Measurements from ENCODE around the gene SP6. TPM values are rescaled to one million over a fixed set of nuclear protein-coding genes. Genes with fewer than 3 reads are reported as not detected.

The SP6 gene
- total and polyA plus RNA-seq, 2 of the 4 experiments (the other 2 are of a cell fraction), result under 0.01 to 0.31 TPM

GRCh38 chr17:47847341-47848197 lies 3.4 kb downstream of the SP6 start:
- Histone ChIP-seq H3K56ac (ENCODE audit: extremely low read depth, insufficient read depth, low read length) (no peak overlapping the region), H2BK5ac (ENCODE audit: low read depth, low read length, poor library complexity, severe bottlenecking) (no peak overlapping the region), H2BK120ac (ENCODE audit: low read depth, low read length) (no peak overlapping the region), H3K36me3 (ENCODE audit: control insufficient read depth, insufficient read depth, low read length) (no peaks in the 10 kb centered on the region), H3K9me3 (ENCODE audit: control insufficient read depth, insufficient read depth, low read length) (no peaks in the 10 kb centered on the region), H4K8ac (ENCODE audit: low read depth in 2 of 2, low read length in 2 of 2) (no peak overlapping the region), H3K14ac (replicated peaks; ENCODE audit: low read depth, low read length) (no peak overlapping the region), H3K4me1 (ENCODE audit: control insufficient read depth, insufficient read depth, low read length) (no peaks in the 10 kb centered on the region), H4K20me1 (ENCODE audit: insufficient read depth, low read length) (no peaks in the 10 kb centered on the region), H2AK9ac (replicated peaks; ENCODE audit: low read depth, low read length, poor library complexity) (no peak overlapping the region), H3K9ac (ENCODE audit: low read depth, low read length) (no peak overlapping the region), H3K27ac (ENCODE audit: insufficient read depth, low read length) (no peak overlapping the region), H3K79me1 (ENCODE audit: low read depth in 1 of 2, low read length in 2 of 2) (no peaks in the 10 kb centered on the region), H3K18ac (ENCODE audit: low read depth, low read length) (no peak overlapping the region), H3K9me1 (ENCODE audit: insufficient read depth, low read length) (no peaks in the 10 kb centered on the region), H2AK5ac (ENCODE audit: low read depth, low read length) (no peak overlapping the region), H4K91ac (ENCODE audit: insufficient read depth, low read depth, low read length) (no peak overlapping the region), H3K4me3 (ENCODE audit: insufficient read depth, low read depth, low read length) (no peak overlapping the region), H3K4ac (ENCODE audit: low read depth, low read length) (no peak overlapping the region), H3K23ac (ENCODE audit: low read depth, low read length) (no peak overlapping the region), H2BK15ac (ENCODE audit: low read depth, low read length) (no peak overlapping the region), H2AFZ (replicated peaks; ENCODE audit: low read length, poor library complexity) (peak overlapping the region; percentile 46), H3K27me3 (ENCODE audit: control insufficient read depth, insufficient read depth, low read length) (peaks cover 68% of the 10 kb centered on the region), H2BK20ac (ENCODE audit: low read depth, low read length) (no peak overlapping the region), H3K4me2 (ENCODE audit: low read depth, low read length) (no peak overlapping the region), H4K5ac (ENCODE audit: low read depth, low read length) (no peak overlapping the region)
- BruUV-seq (replicated peaks), result no TSS peak
- ChIA-PET POLR2A (ENCODE audit: unreplicated experiment) (no interaction called here), CTCF (interaction anchor here (1.2 kb wide), 1 partner anchor 44 kb away, joined by 3 read pairs; no protein-coding TSS in a partner anchor)
- WGBS, 2 experiments (ENCODE audit: extremely low coverage in 2 of 2, insufficient read length in 1 of 2), result 23% methylated on average over 52 of the region's 71 CpGs; no CpG with 5 or more reads in 1 of the 2 experiments
- in situ Hi-C loops (cut with MboI; ENCODE audit: low sequenced_read_pairs), result no loop called here
- intact Hi-C loops (cut with micrococcal nuclease), result no loop called here
- dilution Hi-C loops (cut with HindIII; ENCODE audit: low sequenced_read_pairs, unreplicated experiment), result no loop called here
- ATAC-seq (ENCODE audit: low read depth) (no peak), DNase-seq (no peak)
- TF ChIP-seq MAZ (IDR thresholded peaks at IDR 0.05; ENCODE audit: borderline replicate concordance, low read depth, low read length) (no peak), POLR2A (IDR thresholded peaks at IDR 0.05; ENCODE audit: low read depth, low read length) (no peak), BHLHE40 (IDR thresholded peaks at IDR 0.05; ENCODE audit: low read depth, low read length) (no peak), SMC3 (IDR thresholded peaks at IDR 0.05; ENCODE audit: low read depth, low read length) (0 out of 2 replicates have a peak, but pooled peaks have one; percentile 30), MAFK (IDR thresholded peaks at IDR 0.05; ENCODE audit: low read depth, low read length) (no peak), RAD21 (IDR thresholded peaks at IDR 0.05; ENCODE audit: low read length) (peak; percentile 41), RFX5 (IDR thresholded peaks at IDR 0.05; ENCODE audit: low read depth, low read length) (no peak), CEBPB (IDR thresholded peaks at IDR 0.05; ENCODE audit: low read depth, low read length) (no peak), CHD1 (IDR thresholded peaks at IDR 0.05; ENCODE audit: low read depth, low read length) (no peak), MXI1 (IDR thresholded peaks at IDR 0.05; ENCODE audit: borderline replicate concordance, low read depth, low read length) (no peak), CTCF (conservative IDR thresholded peaks at IDR 0.05; ENCODE audit: low read depth, low read length) (peak; percentile 38), NFE2L2 (IDR thresholded peaks at IDR 0.05; ENCODE audit: low read depth, low read length) (no peak), USF2 (IDR thresholded peaks at IDR 0.05; ENCODE audit: low read depth, low read length) (no peak), RCOR1 (IDR thresholded peaks at IDR 0.05; ENCODE audit: insufficient replicate concordance, low read length) (no peak), FOS (IDR thresholded peaks at IDR 0.05; ENCODE audit: low read depth, low read length) (no peak)
